Lung (tissue), 12 donors: Measurements from ENCODE around the gene BCL2L12. TPM values are rescaled to one million over a fixed set of nuclear protein-coding genes. Genes with fewer than 3 reads are reported as not detected.

Experiments
- ATAC-seq: fragments of 200-7000 bp; cut with Tn5 transposase; one replicate; pipeline ENCODE4 v1.9.1; 2020; ENCODE audit warnings: moderate number of reproducible peaks; ENCODE audit not compliant: insufficient read depth, low FRiP score
- DNase-seq, 3 donors: peaks; one replicate each; pipeline ENCODE4 v3.0.0-alpha.2; 2013 to 2017
- H3K27ac ChIP-seq, 2 donors: one replicate each; pipeline ENCODE4 v1.5.1; 2013; ENCODE audit warnings: mild to moderate bottlenecking in 2 of 2, moderate library complexity in 2 of 2, control low read depth in 1 of 2, inconsistent platforms in 1 of 2, low read depth in 1 of 2, low read length in 1 of 2
- H3K27me3 ChIP-seq, 3 donors: one replicate each; pipeline ENCODE4 v1.5.1; 2013; ENCODE audit warnings: low read length in 2 of 3; ENCODE audit not compliant: control insufficient read depth in 3 of 3, insufficient read depth in 3 of 3
- H3K36me3 ChIP-seq, 4 donors: one replicate each; pipeline ENCODE4 v1.5.1; 2013; ENCODE audit warnings: low read length in 4 of 4, mild to moderate bottlenecking in 1 of 4, moderate library complexity in 1 of 4; ENCODE audit not compliant: control insufficient read depth in 4 of 4, insufficient read depth in 4 of 4
- H3K4me1 ChIP-seq, 5 donors: one replicate each; pipeline ENCODE4 v1.5.1; 2013; ENCODE audit warnings: low read length in 5 of 5, mild to moderate bottlenecking in 2 of 5, moderate library complexity in 1 of 5; ENCODE audit not compliant: control insufficient read depth in 5 of 5, insufficient read depth in 5 of 5
- H3K4me3 ChIP-seq: one replicate; pipeline ENCODE4 v1.5.1; 2013; ENCODE audit warnings: mild to moderate bottlenecking, control low read depth, moderate library complexity
- H3K9ac ChIP-seq, 2 donors: one replicate each; pipeline ENCODE4 v1.5.1; 2013; ENCODE audit warnings: low read length in 2 of 2, control low read depth in 1 of 2; ENCODE audit not compliant: insufficient read depth in 1 of 2
- H3K9me3 ChIP-seq, 4 donors: one replicate each; pipeline ENCODE4 v1.5.1; 2013; ENCODE audit warnings: low read length in 3 of 4, mild to moderate bottlenecking in 1 of 4, moderate library complexity in 1 of 4; ENCODE audit not compliant: control insufficient read depth in 4 of 4, insufficient read depth in 3 of 4
- WGBS, 2 donors: extraction: QIAGEN DNeasy Blood & Tissue Kit; methylation state at CpG; one replicate each; pipeline ENCODE4 v1.1.7; 2013; 5-methylcytosine and 5-hydroxymethylcytosine counted together
- polyA plus RNA-seq, 2 donors: library from polyadenylated mRNA; stranded (reverse); fragments of 200-250 nt; gene quantifications; one replicate each; pipeline ENCODE4 v1.2.1, GENCODE V29; 2013
- total RNA-seq, 2 donors: library from RNA; depleted of rRNA in 1 of 2; stranded (reverse); fragments of >200 nt in 1 of 2; gene quantifications; one replicate each; pipeline ENCODE4 v1.2.1, GENCODE V29; 2014 to 2021
- TF ChIP-seq, protein P1 (sequence below): IDR thresholded peaks from 2 replicates; pipeline ENCODE4 v1.5.1; 2012; ENCODE audit warnings: mild to moderate bottlenecking; ENCODE audit errors: control extremely low read depth, extremely low read depth
- donor health status: control.
- donor health status: control.
- donor health status: Bipolar disorder and iron deficiency.
- donor health status: healthy.
- donor health status: DM: yes; HTN: yes; CAD: no.

The BCL2L12 gene
- total and polyA plus RNA-seq, 4 donors = 3.5 to 26.1 (median 20.9) TPM

DNA sequence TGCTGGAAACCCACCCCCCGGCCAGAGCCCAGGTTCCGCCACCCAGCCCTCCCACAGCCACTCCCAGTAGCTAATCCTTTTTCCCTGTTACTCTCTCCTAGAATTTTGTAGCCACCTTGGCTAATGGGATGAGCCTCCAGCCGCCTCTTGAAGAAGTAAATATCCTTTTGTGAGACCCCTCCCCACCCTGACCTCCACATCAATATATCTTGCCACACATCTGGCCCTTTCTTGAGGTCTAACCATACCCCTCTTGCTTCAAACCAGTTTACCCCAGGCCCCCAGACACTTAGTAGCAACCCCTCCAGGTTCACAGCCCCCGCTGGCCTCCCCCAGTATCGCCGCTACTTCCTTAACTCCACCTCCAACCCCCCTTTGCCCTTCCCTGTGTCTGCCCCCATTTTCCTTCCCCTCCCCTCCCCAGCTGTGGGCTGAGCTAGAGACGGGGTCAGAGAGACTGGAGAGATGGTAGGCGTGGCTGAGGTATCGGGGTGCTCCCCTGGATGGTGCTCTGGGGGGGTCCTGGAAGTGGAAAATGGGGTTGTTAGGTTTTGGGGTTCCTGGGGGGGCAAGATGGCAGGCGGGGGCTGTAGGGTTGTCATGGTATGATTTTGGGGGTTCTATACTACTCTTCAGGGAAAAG, 14.2 kb downstream of the BCL2L12 start:
- 65 to 71% methylated on average over 10 of the region's 10 CpGs for WGBS, 2 donors
- Histone ChIP-seq H3K27me3 (no peaks in the 10 kb centered on the region), H3K36me3 (peaks cover 0 to 28% (median 25%) of the 10 kb centered on the region in 4 donors), H3K9ac (peak overlapping the region in 1 of 2 donors; percentile 7), H3K4me3 (no peak overlapping the region), H3K9me3 (no peaks in the 10 kb centered on the region), H3K27ac (no peak overlapping the region), H3K4me1 (peaks cover 9 to 31% (median 16%) of the 10 kb centered on the region in 5 donors)
- ATAC-seq (no peak), DNase-seq (peak in 1 of 3 donors; percentile 14)
- TF ChIP-seq, protein P1, sequence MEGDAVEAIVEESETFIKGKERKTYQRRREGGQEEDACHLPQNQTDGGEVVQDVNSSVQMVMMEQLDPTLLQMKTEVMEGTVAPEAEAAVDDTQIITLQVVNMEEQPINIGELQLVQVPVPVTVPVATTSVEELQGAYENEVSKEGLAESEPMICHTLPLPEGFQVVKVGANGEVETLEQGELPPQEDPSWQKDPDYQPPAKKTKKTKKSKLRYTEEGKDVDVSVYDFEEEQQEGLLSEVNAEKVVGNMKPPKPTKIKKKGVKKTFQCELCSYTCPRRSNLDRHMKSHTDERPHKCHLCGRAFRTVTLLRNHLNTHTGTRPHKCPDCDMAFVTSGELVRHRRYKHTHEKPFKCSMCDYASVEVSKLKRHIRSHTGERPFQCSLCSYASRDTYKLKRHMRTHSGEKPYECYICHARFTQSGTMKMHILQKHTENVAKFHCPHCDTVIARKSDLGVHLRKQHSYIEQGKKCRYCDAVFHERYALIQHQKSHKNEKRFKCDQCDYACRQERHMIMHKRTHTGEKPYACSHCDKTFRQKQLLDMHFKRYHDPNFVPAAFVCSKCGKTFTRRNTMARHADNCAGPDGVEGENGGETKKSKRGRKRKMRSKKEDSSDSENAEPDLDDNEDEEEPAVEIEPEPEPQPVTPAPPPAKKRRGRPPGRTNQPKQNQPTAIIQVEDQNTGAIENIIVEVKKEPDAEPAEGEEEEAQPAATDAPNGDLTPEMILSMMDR = no peak

DNA sequence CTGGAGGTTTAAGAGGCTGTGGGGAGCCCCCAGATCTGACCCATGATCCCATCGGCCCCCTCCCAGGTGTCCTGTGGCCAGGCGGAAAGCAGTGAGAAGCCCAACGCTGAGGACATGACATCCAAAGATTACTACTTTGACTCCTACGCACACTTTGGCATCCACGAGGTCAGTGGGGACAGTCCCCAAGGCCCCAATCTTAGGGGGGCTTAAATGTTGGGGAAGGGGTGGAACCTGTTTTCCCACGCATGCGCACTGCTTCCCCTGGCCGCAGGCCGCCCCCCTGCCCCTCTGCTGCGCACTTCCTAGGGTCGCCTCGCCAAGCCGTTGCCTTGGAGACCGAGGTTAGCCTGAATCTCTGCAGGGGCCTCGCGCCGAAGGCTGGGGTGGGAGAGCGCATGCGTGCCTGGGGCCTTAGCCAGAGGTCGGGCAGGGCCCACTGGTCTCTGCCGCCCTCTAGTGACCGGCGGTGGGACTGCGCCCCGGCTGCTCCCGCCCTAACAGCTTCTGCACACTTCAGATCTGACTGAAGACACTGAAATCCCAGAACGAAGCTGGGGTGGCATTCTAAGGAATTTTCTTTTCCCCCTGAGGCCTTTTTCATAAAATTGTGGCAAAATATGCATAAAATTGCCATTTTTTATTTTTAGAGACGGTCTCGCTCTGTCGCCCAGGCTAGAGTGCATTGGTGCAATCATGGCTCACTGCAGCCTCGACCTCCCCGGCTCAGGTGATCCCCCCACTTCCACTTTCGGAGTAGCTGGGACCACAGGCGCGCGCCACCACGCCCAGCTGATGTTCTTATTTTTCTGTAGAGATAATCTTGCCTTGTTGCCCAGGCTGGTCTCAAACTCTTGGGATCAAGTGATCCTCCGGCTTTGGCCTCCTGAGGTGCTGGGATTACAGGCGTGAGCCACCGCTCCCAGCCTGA, 15.0 kb downstream of the BCL2L12 start:
- Histone ChIP-seq H3K4me3 (no peak overlapping the region), H3K27ac (peak overlapping the region; percentile 17 to 42), H3K27me3 (no peaks in the 10 kb centered on the region), H3K4me1 (peaks cover 9 to 31% (median 16%) of the 10 kb centered on the region in 5 donors), H3K9me3 (no peaks in the 10 kb centered on the region), H3K9ac (peak overlapping the region in 1 of 2 donors; percentile 7), H3K36me3 (peaks cover 0 to 34% (median 29%) of the 10 kb centered on the region in 4 donors)
- 36 to 40% methylated on average over 40 of the region's 40 CpGs for WGBS, 2 donors
- DNase-seq (peak; percentile 98), ATAC-seq (no peak)
- TF ChIP-seq, protein P1 = peak; percentile 98

DNA sequence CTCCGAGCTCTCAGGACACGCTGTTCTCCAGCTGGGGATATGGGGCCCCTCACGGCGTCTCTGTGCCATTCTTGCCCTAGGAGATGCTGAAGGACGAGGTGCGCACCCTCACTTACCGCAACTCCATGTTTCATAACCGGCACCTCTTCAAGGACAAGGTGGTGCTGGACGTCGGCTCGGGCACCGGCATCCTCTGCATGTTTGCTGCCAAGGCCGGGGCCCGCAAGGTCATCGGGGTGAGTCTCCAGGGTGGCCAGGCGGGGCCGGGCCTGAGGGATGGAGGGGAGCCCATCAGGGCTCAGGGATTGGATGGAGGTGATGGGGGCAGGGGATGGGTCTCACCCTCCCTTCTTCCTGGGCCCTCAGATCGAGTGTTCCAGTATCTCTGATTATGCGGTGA, 16.1 kb downstream of the BCL2L12 start:
- Histone ChIP-seq H3K9ac (no peak overlapping the region), H3K4me1 (peaks cover 9 to 27% (median 13%) of the 10 kb centered on the region in 5 donors), H3K27me3 (no peaks in the 10 kb centered on the region), H3K9me3 (no peaks in the 10 kb centered on the region), H3K36me3 (peaks cover 0 to 45% (median 35%) of the 10 kb centered on the region in 4 donors), H3K27ac (no peak overlapping the region), H3K4me3 (no peak overlapping the region)
- 94 to 96% methylated on average over 19 of the region's 19 CpGs for WGBS, 2 donors
- DNase-seq = no peak
- ATAC-seq = no peak
- TF ChIP-seq, protein P1 = no peak
